ENCODE measurements around the gene LAMB4. TPM values are rescaled to one million over a fixed set of nuclear protein-coding genes. Genes with fewer than 3 reads are reported as not detected.

LAMB4 gene
- polyA plus RNA-seq, 1 experiment: 0.20 TPM

DNA sequence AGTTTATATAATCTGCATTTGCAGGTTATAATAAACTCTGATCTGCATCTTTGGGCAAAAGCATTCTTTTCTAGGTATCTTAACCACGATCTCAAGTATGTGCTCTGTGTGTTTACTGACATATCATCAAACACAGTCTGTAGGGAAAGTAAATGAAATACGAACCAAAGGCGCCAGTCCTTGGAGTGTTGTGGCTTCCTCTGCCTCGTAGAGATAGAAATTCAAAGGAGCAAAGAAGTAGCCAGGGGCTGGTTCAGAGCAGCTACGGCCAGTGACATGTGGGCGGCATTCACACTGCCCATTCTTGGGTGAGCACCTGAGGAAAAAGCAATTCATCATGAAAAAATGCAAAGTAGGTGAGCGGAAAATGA is 38.7 kb downstream of the LAMB4 start:
- no peak for DNase-seq (ENCODE audit: low read depth)
- ChIA-PET CTCF (no interaction called here), POLR2A (no interaction called here)
- no peaks in the 10 kb centered on the region for H3K36me3 ChIP-seq (ENCODE audit: control insufficient read depth, insufficient read depth, low read length)
- no peaks in the 10 kb centered on the region for H3K27me3 ChIP-seq (ENCODE audit: control insufficient read depth, insufficient read depth, low read length)
- TF ChIP-seq, protein P1, sequence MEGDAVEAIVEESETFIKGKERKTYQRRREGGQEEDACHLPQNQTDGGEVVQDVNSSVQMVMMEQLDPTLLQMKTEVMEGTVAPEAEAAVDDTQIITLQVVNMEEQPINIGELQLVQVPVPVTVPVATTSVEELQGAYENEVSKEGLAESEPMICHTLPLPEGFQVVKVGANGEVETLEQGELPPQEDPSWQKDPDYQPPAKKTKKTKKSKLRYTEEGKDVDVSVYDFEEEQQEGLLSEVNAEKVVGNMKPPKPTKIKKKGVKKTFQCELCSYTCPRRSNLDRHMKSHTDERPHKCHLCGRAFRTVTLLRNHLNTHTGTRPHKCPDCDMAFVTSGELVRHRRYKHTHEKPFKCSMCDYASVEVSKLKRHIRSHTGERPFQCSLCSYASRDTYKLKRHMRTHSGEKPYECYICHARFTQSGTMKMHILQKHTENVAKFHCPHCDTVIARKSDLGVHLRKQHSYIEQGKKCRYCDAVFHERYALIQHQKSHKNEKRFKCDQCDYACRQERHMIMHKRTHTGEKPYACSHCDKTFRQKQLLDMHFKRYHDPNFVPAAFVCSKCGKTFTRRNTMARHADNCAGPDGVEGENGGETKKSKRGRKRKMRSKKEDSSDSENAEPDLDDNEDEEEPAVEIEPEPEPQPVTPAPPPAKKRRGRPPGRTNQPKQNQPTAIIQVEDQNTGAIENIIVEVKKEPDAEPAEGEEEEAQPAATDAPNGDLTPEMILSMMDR (IDR thresholded peaks at IDR 0.05; ENCODE audit: insufficient read depth, low read depth, low read length): no peak
- H3K4me3 ChIP-seq (ENCODE audit: low read depth, low read length): no peak overlapping the region

DNA sequence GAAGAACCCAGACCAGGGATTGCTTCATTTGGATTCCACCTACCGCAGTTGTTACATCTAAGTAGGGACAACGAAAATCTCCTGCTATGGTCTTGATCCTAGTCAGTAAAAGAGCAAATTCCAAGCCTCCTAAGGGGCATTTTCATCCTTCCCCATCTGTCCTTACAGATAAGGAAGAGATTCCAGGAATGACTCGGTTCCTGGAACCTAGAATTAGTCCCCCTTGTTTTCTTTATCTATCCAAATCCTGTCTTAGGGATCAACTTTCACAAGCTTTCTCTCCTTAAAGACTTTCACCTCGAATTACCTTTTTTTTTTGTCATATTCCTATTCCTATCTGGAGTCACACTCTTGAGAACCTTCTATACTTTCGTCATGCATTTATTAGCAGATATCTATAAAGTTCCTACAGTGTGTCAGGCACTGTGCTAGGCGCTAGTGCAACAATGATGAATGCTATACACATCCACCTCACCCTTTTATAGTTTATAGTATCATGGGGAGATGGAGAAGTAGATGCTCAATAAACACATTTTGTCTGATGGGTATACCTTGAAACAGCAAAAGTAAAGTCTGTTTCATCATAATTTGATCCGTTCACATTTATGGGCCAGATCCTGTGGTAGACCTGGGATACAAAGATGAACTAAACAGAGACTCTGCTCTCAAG is 39.2 kb downstream of the LAMB4 start:
- H3K27me3 ChIP-seq (ENCODE audit: control insufficient read depth, insufficient read depth, low read length): no peaks in the 10 kb centered on the region
- TF ChIP-seq, protein P1 (IDR thresholded peaks at IDR 0.05; ENCODE audit: insufficient read depth, low read depth, low read length): no peak
- no peak overlapping the region for H3K4me3 ChIP-seq (ENCODE audit: low read depth, low read length)
- DNase-seq (ENCODE audit: low read depth): no peak
- no peaks in the 10 kb centered on the region for H3K36me3 ChIP-seq (ENCODE audit: control insufficient read depth, insufficient read depth, low read length)
- ChIA-PET CTCF (no interaction called here), POLR2A (no interaction called here)

DNA sequence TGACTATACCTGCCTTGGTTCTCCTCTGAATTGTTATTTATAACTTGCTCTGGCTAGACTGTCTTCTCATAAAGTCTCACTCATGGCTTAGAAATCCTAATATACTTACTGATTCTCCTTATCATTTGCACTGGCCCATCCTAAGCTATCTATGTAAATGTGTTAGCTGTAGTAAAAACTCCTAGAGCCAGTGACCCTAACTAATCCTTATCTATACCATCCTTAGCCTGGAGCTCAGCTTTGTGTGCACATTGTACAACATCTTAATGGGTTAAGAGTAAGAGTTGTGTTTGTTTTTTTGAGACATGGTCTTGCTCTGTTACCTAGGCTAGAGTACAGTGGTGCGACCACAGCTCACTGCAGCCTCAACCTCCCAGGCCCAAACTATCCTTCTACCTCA is 40.8 kb downstream of the LAMB4 start:
- H3K36me3 ChIP-seq (ENCODE audit: control insufficient read depth, insufficient read depth, low read length): no peaks in the 10 kb centered on the region
- no peak for DNase-seq (ENCODE audit: low read depth)
- TF ChIP-seq, protein P1 (IDR thresholded peaks at IDR 0.05; ENCODE audit: insufficient read depth, low read depth, low read length): no peak
- no peaks in the 10 kb centered on the region for H3K27me3 ChIP-seq (ENCODE audit: control insufficient read depth, insufficient read depth, low read length)
- POLR2A ChIA-PET: no interaction called here
- H3K4me3 ChIP-seq (ENCODE audit: low read depth, low read length): no peak overlapping the region
- CTCF ChIA-PET: no interaction called here

DNA sequence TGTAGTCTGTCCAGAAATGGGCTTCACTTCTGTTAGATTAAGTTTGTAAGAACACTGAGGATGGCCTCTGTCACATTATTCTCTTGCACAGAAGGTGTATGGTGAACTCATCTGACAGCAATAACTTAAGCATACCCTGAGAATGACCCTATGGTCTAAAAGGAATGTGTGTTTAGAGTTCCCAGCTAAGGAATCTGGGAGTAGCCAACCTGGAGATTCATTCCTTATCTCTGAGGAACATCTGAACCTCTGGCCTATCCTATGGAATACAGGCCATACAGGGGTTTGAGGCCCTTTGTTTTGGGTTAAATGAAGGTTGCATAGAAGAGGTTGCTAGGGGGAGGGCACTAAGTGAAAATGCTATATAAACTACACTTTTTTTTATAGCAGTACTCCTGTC is 41.4 kb downstream of the LAMB4 start:
- CTCF ChIA-PET: no interaction called here

DNA sequence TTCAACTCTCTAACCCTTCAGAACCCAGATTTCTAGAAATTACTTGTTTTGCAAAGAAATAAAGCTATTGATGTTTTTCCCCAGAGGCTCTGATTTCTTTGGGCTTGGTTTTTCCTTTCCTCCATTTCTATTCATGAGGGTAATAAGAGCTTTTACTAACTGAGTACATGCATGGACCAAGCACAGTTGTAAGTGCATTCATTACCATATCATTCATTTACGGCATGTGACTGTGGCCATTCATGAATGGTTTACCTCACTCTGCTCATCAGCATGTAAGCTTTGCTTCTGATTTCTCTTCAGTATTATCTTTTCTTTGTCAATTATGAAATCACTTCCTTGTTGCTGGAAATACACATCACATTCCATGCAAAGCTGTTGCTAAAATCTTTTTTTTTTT is 42.4 kb downstream of the LAMB4 start:
- ChIA-PET CTCF (interaction anchor here (0.7 to 1.4 kb wide), 4 partner anchors 15 to 151 kb away, joined by 3 to 4 read pairs (median 3); no protein-coding TSS in a partner anchor), POLR2A (no interaction called here)
- Histone ChIP-seq H3K27me3 (ENCODE audit: control insufficient read depth, insufficient read depth, low read length) (no peaks in the 10 kb centered on the region), H3K36me3 (ENCODE audit: control insufficient read depth, insufficient read depth, low read length) (no peaks in the 10 kb centered on the region), H3K4me3 (ENCODE audit: low read depth, low read length) (no peak overlapping the region)
- TF ChIP-seq, protein P1 (IDR thresholded peaks at IDR 0.05; ENCODE audit: insufficient read depth, low read depth, low read length): no peak
- no peak for DNase-seq (ENCODE audit: low read depth)

More for the DNA sequence above, 41.4 kb downstream of the LAMB4 start:
- Histone ChIP-seq H3K36me3 (ENCODE audit: control insufficient read depth, insufficient read depth, low read length) (no peaks in the 10 kb centered on the region), H3K27me3 (ENCODE audit: control insufficient read depth, insufficient read depth, low read length) (no peaks in the 10 kb centered on the region), H3K4me3 (ENCODE audit: low read depth, low read length) (no peak overlapping the region)
- POLR2A ChIA-PET: no interaction called here
- DNase-seq (ENCODE audit: low read depth): no peak
- TF ChIP-seq, protein P1 (IDR thresholded peaks at IDR 0.05; ENCODE audit: insufficient read depth, low read depth, low read length): no peak
